Measurements from ENCODE around the gene CYBC1.

CYBC1 gene

GRCh38 chr17:82447876-82448275 lies 2.7 kb downstream of the CYBC1 start:
- no peak for DNase-seq (ENCODE audit: low spot score)

GRCh38 chr17:82446649-82447048 lies 3.9 kb downstream of the CYBC1 start:
- DNase-seq (ENCODE audit: low spot score) = no peak

- no peak for DNase-seq (ENCODE audit: low spot score)
Measured at GRCh38 chr17:82446124-82446523, 4.4 kb downstream of the CYBC1 start.

DNA sequence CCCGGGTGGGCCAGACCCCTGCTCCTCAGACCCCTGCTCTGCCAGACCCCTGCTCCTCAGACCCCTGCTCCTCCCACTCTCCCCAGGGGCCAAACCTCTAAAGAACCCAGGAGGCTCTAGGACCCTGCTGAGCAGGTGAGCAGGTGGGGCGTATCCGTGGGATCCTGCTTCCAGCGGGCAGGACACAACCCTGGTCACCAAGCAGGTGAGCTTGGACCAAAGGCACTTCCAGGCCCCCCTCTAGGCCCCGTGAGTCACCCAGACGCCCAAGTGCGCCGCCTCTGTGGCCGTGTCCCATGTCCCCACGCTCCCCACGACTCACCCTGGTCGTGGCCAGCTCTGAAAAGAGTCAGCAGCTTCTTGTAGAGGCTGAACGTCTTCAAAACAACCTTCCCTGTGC lies 5.0 kb downstream of the CYBC1 start:
- no peak for DNase-seq (ENCODE audit: low spot score)

GRCh38 chr17:82444941-82445521 lies 5.5 kb downstream of the CYBC1 start:
- DNase-seq (ENCODE audit: low spot score) = no peak

DNA sequence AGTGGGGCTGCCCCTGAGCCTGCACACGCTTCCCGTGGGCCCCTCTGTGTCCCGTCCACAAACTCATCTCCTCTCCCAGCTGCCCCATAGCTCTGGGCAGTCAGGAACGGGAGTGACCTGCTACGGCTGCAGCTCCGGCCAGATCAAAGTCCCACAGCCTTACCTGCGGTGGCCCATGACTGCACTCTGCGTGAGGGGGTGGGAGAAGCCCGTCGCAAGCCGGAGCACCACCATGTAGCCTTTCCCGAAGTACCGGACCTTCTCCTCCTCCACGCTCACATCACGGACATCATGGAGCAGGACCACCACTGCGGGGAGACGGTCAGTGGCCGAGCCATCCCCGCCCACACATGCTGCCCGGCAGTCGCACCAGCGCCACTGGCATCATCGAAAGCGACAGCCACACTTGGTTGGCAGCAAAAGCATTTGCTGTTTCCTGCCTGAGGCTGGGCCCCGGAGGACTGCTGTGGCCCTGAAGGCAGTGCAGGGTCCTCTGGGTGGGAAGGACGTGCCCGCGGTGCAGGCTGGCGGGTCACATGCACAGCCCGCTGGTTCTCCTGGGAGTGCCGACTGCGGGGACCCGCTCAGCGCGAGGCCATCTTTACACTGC lies 6.2 kb downstream of the CYBC1 start:
- DNase-seq (ENCODE audit: low spot score) = no peak

GRCh38 chr17:82443465-82444283 lies 6.9 kb downstream of the CYBC1 start:
- no peak for DNase-seq (ENCODE audit: low spot score)

- no peak for DNase-seq (ENCODE audit: low spot score)
Measured at GRCh38 chr17:82442643-82443464, 7.7 kb downstream of the CYBC1 start.

DNA sequence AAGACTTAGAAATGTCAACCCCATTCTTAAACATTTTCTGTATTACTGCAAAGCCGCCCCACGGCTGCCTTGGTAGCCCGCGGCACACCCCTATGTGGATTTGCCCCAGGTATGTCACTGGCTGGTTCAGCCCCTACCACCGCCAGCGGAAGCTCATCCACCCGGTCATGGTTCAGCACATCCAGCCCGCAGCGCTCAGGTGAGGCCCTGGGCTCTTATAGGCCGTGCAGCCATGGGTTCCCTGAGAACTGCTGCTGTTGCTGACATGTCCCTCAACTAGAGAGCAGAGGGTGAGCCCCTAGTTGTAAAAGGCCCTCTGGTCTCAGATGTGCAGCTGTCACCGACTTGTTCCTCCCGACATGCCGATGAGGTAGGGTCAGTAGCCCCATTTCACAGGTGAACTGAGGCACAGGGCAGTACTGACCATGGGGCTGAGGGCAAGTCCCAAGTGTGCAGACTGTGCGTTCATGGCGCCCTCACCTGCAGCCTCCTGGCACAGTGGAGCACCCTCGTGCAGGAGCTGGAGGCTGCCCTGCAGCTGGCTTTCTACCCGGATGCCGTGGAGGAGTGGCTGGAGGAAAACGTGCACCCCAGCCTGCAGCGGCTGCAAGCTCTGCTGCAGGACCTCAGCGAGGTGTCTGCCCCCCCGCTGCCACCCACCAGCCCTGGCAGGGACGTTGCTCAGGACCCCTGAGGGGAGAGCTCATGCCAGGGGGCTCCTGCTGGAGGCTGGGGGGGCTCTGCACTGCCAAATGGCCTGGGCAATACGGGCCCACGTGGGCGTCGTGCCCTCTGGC lies 8.7 kb downstream of the CYBC1 start:
- no peak for DNase-seq (ENCODE audit: low spot score)

GRCh38 chr17:82440991-82441627 lies 9.4 kb downstream of the CYBC1 start:
- no peak for DNase-seq (ENCODE audit: low spot score)

DNA sequence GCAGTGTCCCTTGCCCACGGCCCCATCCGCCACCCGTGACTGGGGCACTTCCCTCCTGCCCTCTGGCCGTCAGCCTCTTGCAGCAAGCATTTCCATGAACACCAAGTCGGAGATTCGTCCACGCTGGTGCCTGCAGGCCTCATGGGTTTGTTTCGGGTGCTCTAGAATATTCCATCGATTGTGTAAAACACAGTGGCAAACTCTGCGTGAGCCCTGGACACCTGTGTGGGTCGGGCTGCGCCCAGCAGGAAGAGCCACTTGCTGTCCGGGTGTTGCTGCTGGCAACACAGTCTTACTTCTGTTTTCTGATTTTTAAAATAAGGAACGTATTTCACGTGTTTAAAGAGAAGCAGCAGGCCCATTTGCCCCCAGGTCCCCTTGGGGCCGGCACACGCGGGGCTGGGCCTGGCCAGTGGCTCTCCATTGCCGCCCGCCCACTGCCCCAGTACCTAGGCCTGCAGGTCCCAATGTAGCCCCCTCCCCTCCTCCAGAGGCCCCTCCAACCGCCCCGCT lies 10.0 kb downstream of the CYBC1 start:
- no peak for DNase-seq (ENCODE audit: low spot score)

- no peak for DNase-seq (ENCODE audit: low spot score)
Measured at GRCh38 chr17:82439829-82440365, 10.7 kb downstream of the CYBC1 start.

GRCh38 chr17:82439194-82439828 lies 11.2 kb downstream of the CYBC1 start:
- DNase-seq (ENCODE audit: low spot score) = no peak

- DNase-seq (ENCODE audit: low spot score) = no peak
Measured at GRCh38 chr17:82438401-82439193, 12.0 kb downstream of the CYBC1 start.

- no peak for DNase-seq (ENCODE audit: low spot score)
Measured at GRCh38 chr17:82437325-82437668, 13.3 kb downstream of the CYBC1 start.

- DNase-seq (ENCODE audit: low spot score) = no peak
Measured at GRCh38 chr17:82436601-82437324, 13.8 kb downstream of the CYBC1 start.

DNA sequence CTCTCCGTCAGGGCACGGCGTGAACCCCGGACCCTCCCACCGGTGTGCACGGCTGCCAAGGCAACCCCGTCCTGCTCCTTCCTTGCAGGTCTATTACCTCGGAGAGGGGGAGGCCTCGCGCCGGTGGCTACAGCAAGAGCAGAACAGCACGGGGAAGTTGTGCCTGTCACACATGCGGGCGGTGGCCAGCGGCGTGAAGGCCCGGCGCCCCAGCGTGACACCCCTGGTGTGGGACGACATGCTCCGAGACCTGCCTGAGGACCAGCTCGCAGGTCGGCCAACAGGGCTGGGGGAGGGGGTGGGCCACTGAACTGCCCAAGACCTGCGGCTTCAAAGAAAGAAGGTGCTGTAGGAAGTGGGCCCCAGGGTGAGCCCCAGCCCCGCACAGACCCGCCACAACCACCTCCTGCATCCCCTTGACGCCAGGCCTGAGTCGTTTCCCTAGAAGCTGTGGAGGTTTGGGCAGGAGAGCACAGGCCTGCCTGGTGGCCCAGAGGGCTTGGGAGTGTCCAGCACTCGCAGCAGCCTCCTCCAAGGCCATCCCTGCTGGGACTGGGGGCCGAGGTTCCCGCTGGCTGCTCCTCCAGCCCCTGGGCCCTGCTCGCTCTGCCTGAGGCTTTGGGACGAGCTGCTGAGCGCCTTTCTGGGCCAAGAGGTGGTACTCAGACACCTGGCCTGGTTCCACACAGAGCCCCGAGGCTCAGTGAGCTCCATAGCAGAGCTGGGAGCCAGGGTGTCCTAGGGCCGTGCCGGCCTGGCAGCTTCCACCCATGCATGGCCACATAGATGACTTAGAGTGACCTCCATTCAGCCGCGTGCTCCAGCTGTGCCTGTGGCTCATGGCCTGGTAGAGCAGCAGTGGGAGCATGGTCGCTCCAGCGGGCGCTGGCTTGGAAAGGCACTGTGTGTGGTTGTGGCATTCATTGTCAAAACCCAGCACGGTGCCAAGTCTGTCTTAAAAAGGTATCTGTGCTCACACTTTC lies 14.7 kb downstream of the CYBC1 start:
- no peak for DNase-seq (ENCODE audit: low spot score)

GRCh38 chr17:82435103-82435502 lies 15.4 kb downstream of the CYBC1 start:
- no peak for DNase-seq (ENCODE audit: low spot score)
